Fibroblast of lung (primary cell): ENCODE data around the gene KCNK15.

Experiments used
- EZH2 ChIP-seq: IDR thresholded peaks from 2 replicates; pipeline ENCODE4 v1.5.1; 2012; ENCODE audit warnings: low read length, control low read depth, mild to moderate bottlenecking; ENCODE audit errors: missing control alignments
- TF ChIP-seq, protein P1 (sequence below), 2 donors: IDR thresholded peaks in 1 of 2; conservative IDR thresholded peaks in 1 of 2; 1 replicate in 1 of 2; 2 replicates in 1 of 2; pipeline ENCODE4 v1.5.1; 2011 to 2012; ENCODE audit warnings: low read length in 2 of 2, control low read depth in 1 of 2, inconsistent platforms in 1 of 2, low read depth in 1 of 2, mild to moderate bottlenecking in 1 of 2

DNA sequence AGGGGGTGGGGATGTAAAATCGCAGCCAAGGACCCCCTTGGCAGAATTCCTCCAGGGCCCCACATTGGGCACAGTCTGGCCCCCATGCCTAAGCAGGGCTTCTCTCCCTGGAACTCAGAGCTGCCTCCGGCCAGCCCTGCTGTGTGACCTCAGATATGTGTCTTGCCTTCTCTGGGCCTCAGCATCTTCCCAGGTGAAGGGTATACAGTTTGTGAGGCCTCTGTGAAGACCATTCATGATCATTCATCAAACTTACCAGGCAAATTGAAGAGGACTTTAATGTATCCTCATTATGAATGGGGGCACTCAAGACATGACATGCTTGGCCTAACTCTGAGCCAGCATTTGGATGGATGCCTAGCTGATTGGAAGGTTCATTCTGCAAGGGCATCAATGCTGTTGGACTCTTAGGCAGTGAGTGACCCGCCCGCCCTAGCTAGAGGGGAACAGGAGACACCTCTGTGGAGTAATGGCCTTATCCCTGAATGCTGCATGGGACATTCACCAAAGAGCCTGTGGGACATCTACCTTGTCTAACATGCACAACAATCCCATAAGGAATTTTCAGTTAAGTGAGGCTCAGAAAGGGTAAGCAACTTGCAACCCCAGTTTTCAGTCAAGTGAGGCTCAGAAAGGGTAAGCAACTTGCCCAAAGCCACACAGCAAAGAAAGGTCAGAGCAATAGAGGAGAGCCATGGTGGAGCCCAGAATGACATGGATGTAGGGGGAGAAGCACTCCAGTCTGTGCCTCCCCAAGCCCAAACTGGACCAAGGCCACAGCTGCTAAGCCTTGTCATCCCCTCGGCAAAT lies 30.0 kb upstream of the KCNK15 start:
- TF ChIP-seq, protein P1, sequence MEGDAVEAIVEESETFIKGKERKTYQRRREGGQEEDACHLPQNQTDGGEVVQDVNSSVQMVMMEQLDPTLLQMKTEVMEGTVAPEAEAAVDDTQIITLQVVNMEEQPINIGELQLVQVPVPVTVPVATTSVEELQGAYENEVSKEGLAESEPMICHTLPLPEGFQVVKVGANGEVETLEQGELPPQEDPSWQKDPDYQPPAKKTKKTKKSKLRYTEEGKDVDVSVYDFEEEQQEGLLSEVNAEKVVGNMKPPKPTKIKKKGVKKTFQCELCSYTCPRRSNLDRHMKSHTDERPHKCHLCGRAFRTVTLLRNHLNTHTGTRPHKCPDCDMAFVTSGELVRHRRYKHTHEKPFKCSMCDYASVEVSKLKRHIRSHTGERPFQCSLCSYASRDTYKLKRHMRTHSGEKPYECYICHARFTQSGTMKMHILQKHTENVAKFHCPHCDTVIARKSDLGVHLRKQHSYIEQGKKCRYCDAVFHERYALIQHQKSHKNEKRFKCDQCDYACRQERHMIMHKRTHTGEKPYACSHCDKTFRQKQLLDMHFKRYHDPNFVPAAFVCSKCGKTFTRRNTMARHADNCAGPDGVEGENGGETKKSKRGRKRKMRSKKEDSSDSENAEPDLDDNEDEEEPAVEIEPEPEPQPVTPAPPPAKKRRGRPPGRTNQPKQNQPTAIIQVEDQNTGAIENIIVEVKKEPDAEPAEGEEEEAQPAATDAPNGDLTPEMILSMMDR (conservative IDR thresholded peaks at IDR 0.05 in 1 of 2, IDR thresholded peaks at IDR 0.05 in 1 of 2; ENCODE audit: low read depth in 1 of 2, low read length in 2 of 2): no peak
- no peak for TF ChIP-seq EZH2
